Upper lobe of left lung (tissue), 4 donors: ENCODE results near the gene TOX4.

ENCODE experiments used
- CTCF ChIP-seq, 6 experiments: fragments of 450-650 bp in 4 of 6; fragments of 200-600 bp in 2 of 6; sonication (generic) in 2 of 6; IDR thresholded peaks; one replicate each; pipeline ENCODE4 v1.5.1; 2016 to 2019; ENCODE audit warnings: antibody characterized with exemption in 6 of 6
- POLR2A ChIP-seq, 4 donors: fragments of 450-650 bp; IDR thresholded peaks; one replicate each; pipeline ENCODE4 v1.5.1; 2016 to 2017; ENCODE audit warnings: antibody characterized with exemption in 4 of 4, mild to moderate bottlenecking in 2 of 4
- POLR2AphosphoS5 ChIP-seq, 2 donors: sonication (generic); formaldehyde crosslinking; IDR thresholded peaks; one replicate each; pipeline ENCODE4 v1.5.1; 2017; ENCODE audit warnings: antibody characterized with exemption in 2 of 2

DNA sequence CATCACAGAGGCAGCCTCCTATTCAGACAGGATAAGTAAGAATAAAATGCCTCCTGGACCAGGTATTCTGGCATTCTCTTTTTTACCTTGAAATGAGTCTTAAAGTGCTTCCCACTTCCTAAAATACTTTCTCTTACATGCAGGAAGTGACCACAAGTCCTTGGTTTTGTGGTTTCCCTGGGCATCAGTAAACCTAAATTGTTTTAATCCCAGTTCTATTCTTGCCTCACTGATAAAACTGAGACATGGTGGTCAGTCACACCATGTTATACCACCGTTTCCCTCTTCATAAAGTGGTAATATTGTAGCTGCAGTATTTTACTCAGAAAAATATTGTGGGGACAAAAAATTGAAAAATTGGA, 50.3 kb downstream of the TOX4 start:
- TF ChIP-seq POLR2AphosphoS5 (IDR thresholded peaks at IDR 0.05) (no peak), POLR2A (IDR thresholded peaks at IDR 0.05) (no peak), CTCF (IDR thresholded peaks at IDR 0.05) (no peak)
